Parathyroid adenoma (tissue), 2 donors: ENCODE data around the gene MASTL.
"Not testable (repeated sequence)": the region's sequence is repeated elsewhere in the genome, so short reads cannot be mapped to it uniquely, and the experiment has no call there.

Source experiments
- H2AFZ ChIP-seq: fragments of 300-600 bp; sonication (generic); one replicate; pipeline ENCODE4 v1.7.0; 2017; ENCODE audit warnings: antibody characterized with exemption, mild to moderate bottlenecking
- H3K27ac ChIP-seq: fragments of 300-600 bp; sonication (generic); one replicate; pipeline ENCODE4 v1.7.0; 2017
- H3K27me3 ChIP-seq: fragments of 300-600 bp; sonication (generic); one replicate; pipeline ENCODE4 v1.7.0; 2017; ENCODE audit warnings: low read length; ENCODE audit not compliant: control insufficient read depth, insufficient read depth
- H3K36me3 ChIP-seq: fragments of 300-600 bp; sonication (generic); one replicate; pipeline ENCODE4 v1.7.0; 2017; ENCODE audit warnings: low read length; ENCODE audit not compliant: control insufficient read depth, insufficient read depth
- H3K4me1 ChIP-seq: fragments of 300-600 bp; sonication (generic); one replicate; pipeline ENCODE4 v1.7.0; 2017; ENCODE audit warnings: control low read depth
- H3K4me2 ChIP-seq: fragments of 300-600 bp; sonication (generic); one replicate; pipeline ENCODE4 v1.7.0; 2017; ENCODE audit warnings: low read length
- H3K4me3 ChIP-seq: fragments of 300-600 bp; sonication (generic); one replicate; pipeline ENCODE4 v1.7.0; 2017; ENCODE audit warnings: low read depth, low read length
- H3K79me2 ChIP-seq: fragments of 300-600 bp; sonication (generic); one replicate; pipeline ENCODE4 v1.7.0; 2017; ENCODE audit warnings: control low read depth
- H3K9ac ChIP-seq: fragments of 300-600 bp; sonication (generic); one replicate; pipeline ENCODE4 v1.7.0; 2017; ENCODE audit warnings: mild to moderate bottlenecking
- H3K9me3 ChIP-seq: fragments of 300-600 bp; sonication (generic); one replicate; pipeline ENCODE4 v1.7.0; 2017; ENCODE audit warnings: low read length; ENCODE audit not compliant: control insufficient read depth
- TF ChIP-seq, protein P1 (sequence below): fragments of 300-600 bp; sonication (generic); IDR thresholded peaks from one replicate; pipeline ENCODE4 v1.7.0; 2017; ENCODE audit warnings: antibody characterized with exemption, mild to moderate bottlenecking
- donor health status: primary hyperparathyroidism.

MASTL gene

GRCh38 chr10:27153845-27154193 is 1.3 kb upstream of the MASTL start:
- Histone ChIP-seq H3K9me3 (no peaks in the 10 kb centered on the region), H3K27me3 (no peaks in the 10 kb centered on the region), H3K4me2 (peak overlapping the region; percentile 99), H3K4me3 (peak overlapping the region; percentile 100), H3K4me1 (peaks cover 9% of the 10 kb centered on the region), H2AFZ (peak overlapping the region; percentile 82), H3K27ac (peak overlapping the region; percentile 99), H3K79me2 (peaks cover 35% of the 10 kb centered on the region), H3K9ac (peak overlapping the region; percentile 86), H3K36me3 (no peaks in the 10 kb centered on the region)
- TF ChIP-seq, protein P1, sequence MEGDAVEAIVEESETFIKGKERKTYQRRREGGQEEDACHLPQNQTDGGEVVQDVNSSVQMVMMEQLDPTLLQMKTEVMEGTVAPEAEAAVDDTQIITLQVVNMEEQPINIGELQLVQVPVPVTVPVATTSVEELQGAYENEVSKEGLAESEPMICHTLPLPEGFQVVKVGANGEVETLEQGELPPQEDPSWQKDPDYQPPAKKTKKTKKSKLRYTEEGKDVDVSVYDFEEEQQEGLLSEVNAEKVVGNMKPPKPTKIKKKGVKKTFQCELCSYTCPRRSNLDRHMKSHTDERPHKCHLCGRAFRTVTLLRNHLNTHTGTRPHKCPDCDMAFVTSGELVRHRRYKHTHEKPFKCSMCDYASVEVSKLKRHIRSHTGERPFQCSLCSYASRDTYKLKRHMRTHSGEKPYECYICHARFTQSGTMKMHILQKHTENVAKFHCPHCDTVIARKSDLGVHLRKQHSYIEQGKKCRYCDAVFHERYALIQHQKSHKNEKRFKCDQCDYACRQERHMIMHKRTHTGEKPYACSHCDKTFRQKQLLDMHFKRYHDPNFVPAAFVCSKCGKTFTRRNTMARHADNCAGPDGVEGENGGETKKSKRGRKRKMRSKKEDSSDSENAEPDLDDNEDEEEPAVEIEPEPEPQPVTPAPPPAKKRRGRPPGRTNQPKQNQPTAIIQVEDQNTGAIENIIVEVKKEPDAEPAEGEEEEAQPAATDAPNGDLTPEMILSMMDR, result no peak

DNA sequence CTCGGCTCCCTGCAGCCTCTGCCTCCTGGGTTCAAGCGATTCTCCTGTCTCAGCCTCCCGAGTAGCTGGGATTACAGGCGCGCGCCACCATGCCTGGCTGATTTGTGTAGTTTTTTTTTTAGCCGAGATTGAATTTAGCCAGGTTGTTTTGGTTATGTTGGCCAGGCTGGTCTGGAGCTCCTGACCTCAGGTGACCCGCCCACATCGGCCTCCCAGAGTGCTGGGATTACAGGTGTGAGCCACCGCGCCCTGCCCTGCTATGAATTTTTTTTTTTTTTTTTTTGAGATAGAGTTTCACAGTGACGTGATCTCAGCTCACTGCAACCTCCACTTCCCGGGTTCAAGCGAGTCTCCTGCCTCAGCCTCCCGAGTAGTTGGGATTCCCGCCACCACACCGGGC is 1.4 kb downstream of the MASTL start:
- not testable (repeated sequence) for H3K27ac ChIP-seq, H3K27me3 ChIP-seq, H3K4me1 ChIP-seq, H3K9me3 ChIP-seq, H3K36me3 ChIP-seq, H3K9ac ChIP-seq, H3K4me3 ChIP-seq, H3K4me2 ChIP-seq, H2AFZ ChIP-seq
- H3K79me2 ChIP-seq, result peaks cover 18% of the 10 kb centered on the region

GRCh38 chr10:27157150-27157549 is 2.0 kb downstream of the MASTL start:
- H3K27me3 ChIP-seq, result no peaks in the 10 kb centered on the region
- H3K27ac ChIP-seq, result no peak overlapping the region
- no peak overlapping the region for H3K4me2 ChIP-seq
- H3K36me3 ChIP-seq, result no peaks in the 10 kb centered on the region
- no peak overlapping the region for H2AFZ ChIP-seq
- H3K9me3 ChIP-seq, result no peaks in the 10 kb centered on the region
- no peak overlapping the region for H3K9ac ChIP-seq
- TF ChIP-seq, protein P1, result no peak
- H3K4me3 ChIP-seq, result no peak overlapping the region
- peaks cover 17% of the 10 kb centered on the region for H3K79me2 ChIP-seq
- H3K4me1 ChIP-seq, result peaks cover 9% of the 10 kb centered on the region

- Histone ChIP-seq H3K36me3 (no peaks in the 10 kb centered on the region), H3K4me3 (no peak overlapping the region), H3K4me1 (no peaks in the 10 kb centered on the region), H3K27me3 (no peaks in the 10 kb centered on the region), H3K27ac (no peak overlapping the region), H3K4me2 (no peak overlapping the region), H2AFZ (no peak overlapping the region), H3K9ac (no peak overlapping the region), H3K79me2 (peaks cover 5% of the 10 kb centered on the region), H3K9me3 (no peaks in the 10 kb centered on the region)
- TF ChIP-seq, protein P1, result no peak
These were observed 3.3 kb downstream of the MASTL start for GRCh38 chr10:27158421-27158820.

DNA sequence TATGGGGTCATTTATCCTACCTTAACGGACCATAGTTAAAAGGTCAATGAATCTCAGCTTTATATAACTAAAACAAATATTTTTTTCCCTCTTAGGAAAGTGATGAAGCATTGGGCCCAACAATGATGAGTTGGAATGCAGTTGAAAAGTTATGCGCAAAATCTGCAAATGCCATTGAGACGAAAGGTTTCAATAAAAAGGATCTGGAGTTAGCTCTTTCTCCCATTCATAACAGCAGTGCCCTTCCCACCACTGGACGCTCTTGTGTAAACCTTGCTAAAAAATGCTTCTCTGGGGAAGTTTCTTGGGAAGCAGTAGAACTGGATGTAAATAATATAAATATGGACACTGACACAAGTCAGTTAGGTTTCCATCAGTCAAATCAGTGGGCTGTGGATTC is 14.7 kb downstream of the MASTL start:
- Histone ChIP-seq H3K79me2 (no peaks in the 10 kb centered on the region), H3K9ac (no peak overlapping the region), H2AFZ (no peak overlapping the region), H3K27me3 (no peaks in the 10 kb centered on the region), H3K9me3 (no peaks in the 10 kb centered on the region), H3K4me1 (no peaks in the 10 kb centered on the region), H3K27ac (no peak overlapping the region), H3K4me3 (no peak overlapping the region), H3K36me3 (no peaks in the 10 kb centered on the region), H3K4me2 (no peak overlapping the region)
- TF ChIP-seq, protein P1, result no peak
